Aorta (tissue), 5 donors: ENCODE data around the gene C11orf68. TPM values are rescaled to one million over a fixed set of nuclear protein-coding genes. Genes with fewer than 3 reads are reported as not detected.

ENCODE experiments used
- ATAC-seq: fragments of 200-7000 bp; cut with Tn5 transposase; one replicate; pipeline ENCODE4 v1.9.1; 2022; ENCODE audit warnings: moderate library complexity; ENCODE audit not compliant: low FRiP score
- DNase-seq, 2 donors: peaks; one replicate each; pipeline ENCODE4 v3.0.0-alpha.2; 2020
- H3K27ac ChIP-seq, 2 donors: one replicate each; pipeline ENCODE4 v1.5.1; 2013; ENCODE audit warnings: low read length in 2 of 2, mild to moderate bottlenecking in 2 of 2, moderate library complexity in 2 of 2, control low read depth in 1 of 2, inconsistent platforms in 1 of 2, low read depth in 1 of 2
- H3K27me3 ChIP-seq, 2 donors: one replicate each; pipeline ENCODE4 v1.6.1; 2013; ENCODE audit warnings: control low read depth in 1 of 2, low read length in 1 of 2, mild to moderate bottlenecking in 1 of 2, moderate library complexity in 1 of 2; ENCODE audit not compliant: insufficient read depth in 2 of 2, control insufficient read depth in 1 of 2
- H3K36me3 ChIP-seq, 2 donors: one replicate each; pipeline ENCODE4 v1.6.1; 2013; ENCODE audit warnings: control low read depth in 1 of 2, low read length in 1 of 2, mild to moderate bottlenecking in 1 of 2; ENCODE audit not compliant: insufficient read depth in 2 of 2, control insufficient read depth in 1 of 2
- H3K4me1 ChIP-seq, 2 donors: one replicate each; pipeline ENCODE4 v1.6.1; 2013; ENCODE audit warnings: low read length in 2 of 2, control low read depth in 1 of 2, mild to moderate bottlenecking in 1 of 2, moderate library complexity in 1 of 2; ENCODE audit not compliant: insufficient read depth in 2 of 2, control insufficient read depth in 1 of 2
- H3K4me3 ChIP-seq, 2 donors: one replicate each; pipeline ENCODE4 v1.5.1; 2013; ENCODE audit warnings: low read length in 2 of 2, control low read depth in 1 of 2, mild to moderate bottlenecking in 1 of 2
- H3K9me3 ChIP-seq: one replicate; pipeline ENCODE4 v1.6.1; 2013; ENCODE audit warnings: mild to moderate bottlenecking, low read length; ENCODE audit not compliant: control insufficient read depth
- WGBS, 2 donors: extraction: QIAGEN DNeasy Blood & Tissue Kit; methylation state at CpG; one replicate each; pipeline ENCODE4 v1.1.7; 2013; 5-methylcytosine and 5-hydroxymethylcytosine counted together
- intact Hi-C, 2 donors: fragments of 100-400 bp; cut with DNase I; formaldehyde crosslinking; loops; one replicate each; pipeline versions ENCODE4 v1.14.2 to v1.15.0; 2022
- polyA plus RNA-seq, 2 donors: library from polyadenylated mRNA; stranded (reverse); fragments of 200-250 nt; gene quantifications; one replicate each; pipeline ENCODE4 v1.2.3, GENCODE V29; 2013
- total RNA-seq, 2 donors: library from RNA; stranded (reverse); fragmentation: NEBNext Ultra II Directional; extraction: Animal tissue kit (Norgen Biotek cat#: 25700); gene quantifications; one replicate each; pipeline ENCODE4 v1.2.1, GENCODE V29; 2021
- donor health status: healthy with polysubstance abuse.
- donor health status: Bipolar disorder and iron deficiency.
- donor health status: DM: no; HTN: no; CAD: no.
- donor health status: DM: no; HTN: no; CAD: no.
- donor health status: DM: yes; HTN: yes; CAD: no.

Gene C11orf68
- total and polyA plus RNA-seq, 4 donors = 34.9 to 55.3 (median 46.5) TPM

GRCh38 chr11:65891219-65892136 lies 27.4 kb downstream of the C11orf68 start:
- H3K4me1 ChIP-seq = peaks cover 0 to 3% of the 10 kb centered on the region in 2 donors
- peaks cover 0 to 5% of the 10 kb centered on the region in 2 donors for H3K27me3 ChIP-seq
- DNase-seq (peak in 1 of 2 donors; percentile 62), ATAC-seq (no peak)
- WGBS, 2 donors = 2 to 3% methylated on average over 55 to 57 of the region's 57 CpGs
- peak overlapping the region; percentile 35 to 58 for H3K4me3 ChIP-seq
- no peaks in the 10 kb centered on the region for H3K9me3 ChIP-seq
- intact Hi-C loops = no loop called here
- H3K36me3 ChIP-seq = no peaks in the 10 kb centered on the region
- peak overlapping the region; percentile 15 to 98 for H3K27ac ChIP-seq

- H3K4me3 ChIP-seq = peak within 1 kb of the TSS; percentile 35 to 58
- ATAC-seq = peak; percentile 90
- H3K27ac ChIP-seq = peak within 1 kb of the TSS; percentile 86 to 99
- no peaks in the 10 kb centered on the region for H3K9me3 ChIP-seq
- peak; percentile 99 for DNase-seq
- H3K27me3 ChIP-seq = peaks cover 0 to 5% of the 10 kb centered on the region in 2 donors
- H3K36me3 ChIP-seq = no peaks in the 10 kb centered on the region
- 0 to 1% methylated on average over 86 to 94 of the region's 94 CpGs for WGBS, 2 donors
- intact Hi-C loops = no loop called here
- H3K4me1 ChIP-seq = peaks cover 0 to 3% of the 10 kb centered on the region in 2 donors
Measured at GRCh38 chr11:65890324-65891218, 28.3 kb downstream of the C11orf68 start, which contains the start of gene CCDC85B. Gene CCDC85B (plus strand): TSS chr11:65890673. CDS start chr11:65890784, 111 bp downstream.

- H3K36me3 ChIP-seq = peaks cover 0 to 2% of the 10 kb centered on the region in 2 donors
- intact Hi-C loops = loop anchor here (2.0 to 10.0 kb wide), 4 partner anchors 31 to 137 kb away; partner anchors contain the start of genes BANF1 (in 1 of the 2), C11orf68 (in 1 of the 2), CATSPER1 (in 1 of the 2) and DRAP1 (in 1 of the 2)
- H3K4me3 ChIP-seq = peak within 1 kb of the TSS; percentile 25 to 57
- ATAC-seq = peak; percentile 90
- peak; percentile 99 for DNase-seq
- H3K27ac ChIP-seq = peak within 1 kb of the TSS; percentile 88 to 97
- 0% methylated on average over 48 to 57 of the region's 57 CpGs for WGBS, 2 donors
- H3K9me3 ChIP-seq = no peaks in the 10 kb centered on the region
- H3K27me3 ChIP-seq = peaks cover 0 to 5% of the 10 kb centered on the region in 2 donors
- H3K4me1 ChIP-seq = peaks cover 0 to 3% of the 10 kb centered on the region in 2 donors
Measured at GRCh38 chr11:65888163-65888814, 30.6 kb downstream of the C11orf68 start, which contains the start of gene FIBP. Gene FIBP (minus strand): TSS chr11:65888471. CDS start chr11:65888418, 53 bp downstream.

GRCh38 chr11:65887723-65888162 lies 31.1 kb downstream of the C11orf68 start:
- peaks cover 0 to 5% of the 10 kb centered on the region in 2 donors for H3K27me3 ChIP-seq
- 1 to 2% methylated on average over 23 of the region's 23 CpGs for WGBS, 2 donors
- H3K4me1 ChIP-seq = peaks cover 0 to 3% of the 10 kb centered on the region in 2 donors
- DNase-seq (no peak), ATAC-seq (no peak)
- intact Hi-C loops = loop anchor here (2.0 to 10.0 kb wide), 4 partner anchors 31 to 137 kb away; partner anchors contain the start of genes BANF1 (in 1 of the 2), C11orf68 (in 1 of the 2), CATSPER1 (in 1 of the 2) and DRAP1 (in 1 of the 2)
- peak overlapping the region in 1 of 2 donors; percentile 43 for H3K27ac ChIP-seq
- H3K36me3 ChIP-seq = peaks cover 0 to 2% of the 10 kb centered on the region in 2 donors
- H3K4me3 ChIP-seq = peak overlapping the region; percentile 23 to 57
- H3K9me3 ChIP-seq = no peaks in the 10 kb centered on the region

- Histone ChIP-seq H3K36me3 (peaks cover 0 to 3% of the 10 kb centered on the region in 2 donors), H3K27ac (peak overlapping the region in 1 of 2 donors; percentile 43), H3K4me1 (peaks cover 0 to 3% of the 10 kb centered on the region in 2 donors), H3K4me3 (no peak overlapping the region), H3K27me3 (peaks cover 0 to 5% of the 10 kb centered on the region in 2 donors), H3K9me3 (no peaks in the 10 kb centered on the region)
- intact Hi-C loops = loop anchor here (5.0 to 10.0 kb wide), 3 partner anchors 35 to 138 kb away; partner anchors contain the start of genes BANF1 (in 1 of the 2), CATSPER1 (in 1 of the 2) and EIF1AD (in 1 of the 2)
- WGBS, 2 donors = 74 to 78% methylated on average over 14 of the region's 14 CpGs
- no peak for ATAC-seq
- peak in 1 of 2 donors; percentile 54 for DNase-seq
Measured at GRCh38 chr11:65886826-65887722, 31.8 kb downstream of the C11orf68 start.

- H3K4me3 ChIP-seq = no peak overlapping the region
- H3K27me3 ChIP-seq = peaks cover 0 to 1% of the 10 kb centered on the region in 2 donors
- DNase-seq (peak in 1 of 2 donors; percentile 40), ATAC-seq (no peak)
- WGBS, 2 donors = 92 to 93% methylated on average over 12 of the region's 12 CpGs
- no peaks in the 10 kb centered on the region for H3K9me3 ChIP-seq
- peaks cover 0 to 3% of the 10 kb centered on the region in 2 donors for H3K36me3 ChIP-seq
- H3K27ac ChIP-seq = no peak overlapping the region
- intact Hi-C loops = loop anchor here (2.0 to 10.0 kb wide), 5 partner anchors 36 to 139 kb away; partner anchors contain the start of genes BANF1 (in 1 of the 2), CATSPER1 (in 1 of the 2), EIF1AD (in 1 of the 2) and SART1 (in 1 of the 2)
- peaks cover 0 to 3% of the 10 kb centered on the region in 2 donors for H3K4me1 ChIP-seq
Measured at GRCh38 chr11:65885808-65886536, 32.9 kb downstream of the C11orf68 start.
